ENCODE measurements around the gene HMGCR. TPM values are rescaled to one million over a fixed set of nuclear protein-coding genes. Genes with fewer than 3 reads are reported as not detected.

Gene HMGCR
- total RNA-seq, 1 experiment from 2014 or later, result 101 TPM

- Histone ChIP-seq H3K4me1 (ENCODE audit: control insufficient read depth in 1 of 2, insufficient read depth in 2 of 2, low read length in 2 of 2) (no peaks in the 10 kb centered on the region), H3K27ac (ENCODE audit: low read depth, low read length) (no peak overlapping the region), H3K79me2 (ENCODE audit: insufficient read depth, low read length) (no peaks in the 10 kb centered on the region), H3K9me2 (ENCODE audit: insufficient read depth) (no peaks in the 10 kb centered on the region), H3K9me3 (ENCODE audit: control insufficient read depth in 1 of 2, insufficient read depth in 1 of 2, low read depth in 1 of 2, low read length in 2 of 2) (no peaks in the 10 kb centered on the region), H3K4me2 (ENCODE audit: low read length) (no peak overlapping the region), H2AFZ (ENCODE audit: low read depth, low read length, poor library complexity, severe bottlenecking) (no peak overlapping the region), H4K20me1 (ENCODE audit: insufficient read depth) (no peaks in the 10 kb centered on the region), H3K27me3 (ENCODE audit: insufficient read depth, low read length) (no peaks in the 10 kb centered on the region), H3K4me3 (replicated peaks in 1 of 2; ENCODE audit: low read depth in 1 of 2, low read length in 2 of 2) (no peak overlapping the region), H3K36me3 (ENCODE audit: control insufficient read depth in 1 of 2, insufficient read depth in 2 of 2, low read length in 2 of 2) (peaks cover 25 to 27% of the 10 kb centered on the region in 2 experiments), H3K9ac (ENCODE audit: low read length) (no peak overlapping the region)
- ChIA-PET RAD21 (ENCODE audit: low non-redundant PET in 1 of 2, low total read pairs in 2 of 2, uncharacterized antibody in 2 of 2, unreplicated experiment in 2 of 2) (no interaction called here), CTCF (no interaction called here), POLR2A (no interaction called here)
- no peak for DNase-seq (ENCODE audit: low read depth, low spot score)
- ATAC-seq, result no peak
- no peak for TF ChIP-seq CBX3 (IDR thresholded peaks at IDR 0.05; ENCODE audit: low read depth)
- no peak for TF ChIP-seq ELF1 (IDR thresholded peaks at IDR 0.05; ENCODE audit: borderline replicate concordance, low read depth)
- TF ChIP-seq REST (IDR thresholded peaks at IDR 0.05; ENCODE audit: low read depth), result no peak
- no peak for TF ChIP-seq YY1 (IDR thresholded peaks at IDR 0.05; ENCODE audit: extremely low read depth, insufficient replicate concordance, low read depth, low read length)
- TF ChIP-seq POLR2A (IDR thresholded peaks at IDR 0.05; ENCODE audit: borderline replicate concordance, extremely low read depth, insufficient read depth, insufficient read length), result no peak
- no peak for TF ChIP-seq POLR2AphosphoS5 (IDR thresholded peaks at IDR 0.05; ENCODE audit: low read depth, low read length)
- no peak for TF ChIP-seq JUND (IDR thresholded peaks at IDR 0.05)
- no peak for TF ChIP-seq MAX (IDR thresholded peaks at IDR 0.05)
- no peak for TF ChIP-seq TCF7L2 (IDR thresholded peaks at IDR 0.05; ENCODE audit: borderline replicate concordance, extremely low read depth, insufficient read depth, insufficient read length)
- no peak for TF ChIP-seq SRF (IDR thresholded peaks at IDR 0.05; ENCODE audit: low read depth)
- TF ChIP-seq CEBPB (IDR thresholded peaks at IDR 0.05; ENCODE audit: low read depth), result no peak
- TF ChIP-seq SP1 (IDR thresholded peaks at IDR 0.05; ENCODE audit: low read depth), result no peak
- TF ChIP-seq EZH2phosphoT487 (IDR thresholded peaks at IDR 0.05; ENCODE audit: borderline replicate concordance), result no peak
- TF ChIP-seq FOSL1 (IDR thresholded peaks at IDR 0.05; ENCODE audit: low read depth), result no peak
- no peak for TF ChIP-seq RAD21 (IDR thresholded peaks at IDR 0.05; ENCODE audit: low read depth)
- TF ChIP-seq ZFX (IDR thresholded peaks at IDR 0.05), result no peak
- TF ChIP-seq ATF3 (IDR thresholded peaks at IDR 0.05), result no peak
- TF ChIP-seq ZBTB33 (IDR thresholded peaks at IDR 0.05; ENCODE audit: extremely low read depth, insufficient replicate concordance, low read length), result no peak
- no TSS peak for BruUV-seq (replicated peaks)
- intact Hi-C loops (cut with micrococcal nuclease), result no loop called here
Observed at GRCh38 chr5:75363111-75363510, 26.1 kb downstream of the HMGCR start.
